Large intestine (tissue), 3 donors: ENCODE data around the gene C11orf71. TPM values are rescaled to one million over a fixed set of nuclear protein-coding genes. Genes with fewer than 3 reads are reported as not detected.

Experiments used
- DNase-seq, 2 donors: peaks; one replicate each; pipeline versions ENCODE4 v3.0.0 to v3.0.0-alpha.2; 2013
- H3K27ac ChIP-seq: one replicate; pipeline ENCODE4 v1.5.1; 2013; ENCODE audit warnings: low read length
- H3K27me3 ChIP-seq: 2 replicates; pipeline ENCODE4 v1.6.1; 2013; ENCODE audit warnings: low read length; ENCODE audit not compliant: control insufficient read depth, insufficient read depth
- H3K36me3 ChIP-seq: 2 replicates; pipeline ENCODE4 v1.6.1; 2013; ENCODE audit warnings: low read length; ENCODE audit not compliant: control insufficient read depth, insufficient read depth
- H3K4me1 ChIP-seq: one replicate; pipeline ENCODE4 v1.6.1; 2013; ENCODE audit warnings: low read length; ENCODE audit not compliant: control insufficient read depth, insufficient read depth
- H3K4me3 ChIP-seq: one replicate; pipeline ENCODE4 v1.5.1; 2013; ENCODE audit warnings: low read length
- H3K9me3 ChIP-seq: one replicate; pipeline ENCODE4 v1.6.1; 2013; ENCODE audit warnings: mild to moderate bottlenecking, low read depth, low read length, moderate library complexity; ENCODE audit not compliant: control insufficient read depth
- WGBS: methylation state at CpG from one replicate; pipeline ENCODE4 v1.1.5; 2013; ENCODE audit warnings: low lambda C conversion rate; ENCODE audit not compliant: insufficient coverage; 5-methylcytosine and 5-hydroxymethylcytosine counted together
- polyA plus RNA-seq: library from polyadenylated mRNA; unstranded; fragments of 120-200 nt; gene quantifications from one replicate; pipeline ENCODE4 v1.2.1, GENCODE V29; 2013

The C11orf71 gene
- polyA plus RNA-seq, 1 donor = 11.5 TPM

DNA sequence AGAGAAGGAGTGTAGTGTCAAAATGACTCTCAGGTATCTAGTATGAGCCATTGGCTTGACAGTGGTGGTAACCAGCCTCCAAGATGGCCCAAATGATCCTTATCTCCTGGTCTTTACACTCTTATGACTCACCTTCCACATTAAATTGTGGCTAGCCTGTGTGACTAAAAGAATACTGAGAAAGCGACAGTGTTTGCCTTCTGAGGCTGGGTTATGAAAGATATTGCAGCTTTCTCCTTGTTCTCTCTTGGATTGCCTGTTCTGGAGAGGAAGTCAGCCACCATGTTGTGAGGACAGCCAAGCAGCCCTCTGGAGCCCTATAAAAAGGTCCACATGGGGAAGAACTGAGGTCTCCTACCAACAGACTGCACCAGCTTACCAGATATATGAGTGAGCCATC, 15.8 kb downstream of the C11orf71 start:
- Histone ChIP-seq H3K27me3 (peaks cover 9% of the 10 kb centered on the region), H3K27ac (no peak overlapping the region), H3K36me3 (no peaks in the 10 kb centered on the region), H3K4me1 (no peaks in the 10 kb centered on the region), H3K4me3 (no peak overlapping the region), H3K9me3 (no peaks in the 10 kb centered on the region)
- WGBS = no CpG with 5 or more reads among the region's 1 CpG
- no peak for DNase-seq

DNA sequence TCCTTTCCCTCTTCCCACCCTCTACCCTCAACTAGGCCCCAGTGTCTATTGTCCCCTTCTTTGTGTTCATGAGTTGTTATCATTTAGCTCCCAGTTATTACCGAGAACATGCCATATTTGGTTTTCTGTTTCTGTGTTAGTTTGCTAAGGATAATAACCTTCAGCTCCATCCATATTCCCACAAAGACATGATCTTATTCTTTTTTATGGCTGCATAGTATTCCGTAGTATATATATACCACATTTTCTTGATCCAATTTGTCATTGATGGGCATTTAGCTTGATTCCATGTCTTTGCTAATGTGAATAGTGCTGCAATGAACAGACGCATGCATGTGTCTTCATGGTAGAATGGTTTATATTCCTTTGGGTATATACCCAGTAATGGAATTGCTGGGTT, 17.8 kb downstream of the C11orf71 start:
- H3K27me3 ChIP-seq = peaks cover 12% of the 10 kb centered on the region
- no peak for DNase-seq
- H3K9me3 ChIP-seq = no peaks in the 10 kb centered on the region
- H3K27ac ChIP-seq = no peak overlapping the region
- 80% methylated on average over 1 of the region's 3 CpGs for WGBS
- H3K4me3 ChIP-seq = no peak overlapping the region
- H3K4me1 ChIP-seq = no peaks in the 10 kb centered on the region
- no peaks in the 10 kb centered on the region for H3K36me3 ChIP-seq

DNA sequence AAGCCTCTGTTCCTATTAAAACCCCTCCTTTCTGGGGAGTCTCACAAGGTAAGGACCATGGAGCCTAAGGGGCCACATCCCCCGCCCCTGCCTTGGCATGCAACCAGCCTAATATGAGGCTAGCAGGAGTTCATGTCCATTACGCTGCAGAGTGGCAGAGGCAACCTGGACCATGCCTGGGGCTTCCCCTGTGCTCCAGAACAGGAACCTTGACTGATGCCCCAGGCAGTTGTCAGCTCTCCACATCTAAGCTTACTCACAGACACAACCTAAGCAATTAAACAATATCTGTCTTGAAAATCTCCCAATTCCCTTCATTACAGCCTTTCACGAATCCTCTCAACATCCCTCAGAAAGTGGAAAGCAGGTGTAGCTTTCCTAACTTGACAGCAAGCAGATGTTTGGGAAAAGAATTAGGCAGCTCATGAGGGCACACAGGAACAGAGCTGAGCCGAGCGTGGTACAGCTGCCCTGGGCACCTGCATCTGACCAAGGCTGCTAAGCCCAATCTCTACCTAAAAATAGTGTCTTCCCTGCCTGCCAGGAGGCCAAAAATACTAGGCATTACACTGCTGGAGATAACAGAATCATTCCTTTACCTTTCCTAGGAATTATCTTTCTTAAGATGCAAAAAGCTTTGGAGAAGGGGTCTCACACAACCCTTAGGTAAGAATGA, 20.8 kb downstream of the C11orf71 start:
- WGBS = no CpG with 5 or more reads among the region's 5 CpGs
- H3K36me3 ChIP-seq = no peaks in the 10 kb centered on the region
- no peaks in the 10 kb centered on the region for H3K9me3 ChIP-seq
- no peak overlapping the region for H3K4me3 ChIP-seq
- H3K27me3 ChIP-seq = peaks cover 14% of the 10 kb centered on the region
- no peak overlapping the region for H3K27ac ChIP-seq
- no peaks in the 10 kb centered on the region for H3K4me1 ChIP-seq
- no peak for DNase-seq

DNA sequence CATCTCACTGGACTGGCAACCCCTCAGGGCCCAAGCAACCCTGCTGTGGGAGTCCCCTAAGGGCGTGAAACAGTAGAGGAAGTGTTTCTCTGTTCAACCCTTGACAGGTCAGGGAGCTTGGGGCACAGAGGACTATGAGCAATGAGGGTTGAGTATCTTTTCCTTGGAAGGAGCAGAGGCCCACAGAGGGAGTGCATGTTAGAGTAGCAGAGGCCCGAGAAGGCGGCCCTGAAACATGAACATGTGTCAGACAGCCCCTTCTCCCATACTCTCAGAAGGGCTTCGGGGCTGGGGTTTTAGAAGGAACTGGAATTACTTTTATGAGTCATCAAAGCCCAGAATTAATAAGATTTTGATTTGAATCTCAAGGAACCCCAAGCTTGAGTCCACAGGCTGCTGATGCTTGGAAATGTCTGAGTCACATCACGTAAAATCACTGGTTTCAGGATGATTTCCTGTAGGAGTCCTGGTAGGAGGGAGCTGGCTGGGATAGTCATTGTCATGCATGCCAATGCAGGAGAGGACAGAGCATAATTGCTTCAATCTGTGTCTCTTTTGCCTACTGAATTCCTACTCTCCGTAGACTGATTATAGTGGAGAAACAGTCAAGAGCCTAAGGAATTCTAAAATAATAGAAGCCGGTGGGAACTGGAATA, 22.6 kb downstream of the C11orf71 start:
- no peaks in the 10 kb centered on the region for H3K36me3 ChIP-seq
- H3K9me3 ChIP-seq = no peaks in the 10 kb centered on the region
- no peaks in the 10 kb centered on the region for H3K4me1 ChIP-seq
- no peak overlapping the region for H3K4me3 ChIP-seq
- H3K27me3 ChIP-seq = peaks cover 18% of the 10 kb centered on the region
- no CpG with 5 or more reads among the region's 7 CpGs for WGBS
- no peak for DNase-seq
- no peak overlapping the region for H3K27ac ChIP-seq

DNA sequence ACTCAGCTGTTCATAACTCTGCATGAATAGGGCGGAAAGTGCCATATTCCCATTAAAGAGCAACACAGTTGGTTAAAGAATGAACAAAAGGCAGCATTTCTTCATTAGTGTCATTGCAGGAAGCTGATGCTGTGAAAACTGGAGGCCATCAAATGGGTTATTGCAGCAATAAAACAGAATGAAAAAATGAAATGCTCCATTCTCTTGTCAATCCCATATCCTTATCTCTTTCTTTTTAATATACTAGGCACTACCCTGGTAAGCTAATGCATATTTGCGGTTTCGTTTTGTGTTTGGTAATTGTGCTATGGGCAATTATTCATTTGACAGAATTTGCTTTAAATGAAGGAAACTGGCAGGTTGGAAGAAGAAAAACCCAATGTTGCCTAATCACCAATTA, 25.3 kb downstream of the C11orf71 start:
- peaks cover 14% of the 10 kb centered on the region for H3K27me3 ChIP-seq
- H3K36me3 ChIP-seq = no peaks in the 10 kb centered on the region
- whole genome bisulfite sequencing = 100% methylated on average over 1 of the region's 3 CpGs
- no peak overlapping the region for H3K4me3 ChIP-seq
- H3K9me3 ChIP-seq = no peaks in the 10 kb centered on the region
- no peak overlapping the region for H3K27ac ChIP-seq
- H3K4me1 ChIP-seq = no peaks in the 10 kb centered on the region
- DNase-seq = no peak

DNA sequence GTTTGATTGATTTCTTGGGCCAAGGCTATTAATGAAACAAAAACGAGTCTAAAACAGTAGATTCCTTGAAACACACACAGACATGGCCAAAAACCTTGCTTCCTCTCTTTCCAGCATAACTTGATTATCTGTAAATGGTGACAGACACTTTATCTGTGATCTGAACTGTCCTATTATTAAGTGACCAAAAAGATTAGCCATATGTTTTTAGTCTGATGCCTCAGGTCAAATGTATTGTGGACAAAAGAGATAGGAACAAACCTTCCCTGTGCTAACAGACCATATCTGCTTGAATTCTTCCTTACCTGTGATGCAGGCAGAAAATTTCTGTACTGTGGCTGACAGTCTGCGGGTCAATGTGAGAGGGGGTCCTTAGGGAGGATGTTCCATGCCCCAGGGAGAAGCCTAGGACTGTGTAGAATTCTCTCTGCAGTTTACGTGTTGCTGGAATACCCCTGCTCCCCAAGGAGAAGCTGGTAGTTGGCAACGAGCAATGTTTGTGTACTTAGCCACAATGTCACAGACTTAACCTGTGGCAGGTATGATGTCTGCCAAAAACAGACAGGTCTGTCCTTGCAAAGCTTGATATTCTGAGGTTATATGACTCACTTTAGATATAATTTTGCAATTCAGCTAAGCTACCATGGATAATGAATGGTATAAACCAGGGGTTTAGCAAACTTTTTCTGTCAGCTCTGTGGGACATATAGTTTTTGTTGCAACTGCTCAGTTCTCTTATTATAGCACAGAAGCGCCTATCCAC, 31.2 kb downstream of the C11orf71 start:
- H3K36me3 ChIP-seq = no peaks in the 10 kb centered on the region
- H3K27me3 ChIP-seq = peaks cover 10% of the 10 kb centered on the region
- 50% methylated on average over 1 of the region's 5 CpGs for WGBS
- no peaks in the 10 kb centered on the region for H3K4me1 ChIP-seq
- no peak for DNase-seq
- H3K9me3 ChIP-seq = no peaks in the 10 kb centered on the region
- no peak overlapping the region for H3K4me3 ChIP-seq
- H3K27ac ChIP-seq = no peak overlapping the region

DNA sequence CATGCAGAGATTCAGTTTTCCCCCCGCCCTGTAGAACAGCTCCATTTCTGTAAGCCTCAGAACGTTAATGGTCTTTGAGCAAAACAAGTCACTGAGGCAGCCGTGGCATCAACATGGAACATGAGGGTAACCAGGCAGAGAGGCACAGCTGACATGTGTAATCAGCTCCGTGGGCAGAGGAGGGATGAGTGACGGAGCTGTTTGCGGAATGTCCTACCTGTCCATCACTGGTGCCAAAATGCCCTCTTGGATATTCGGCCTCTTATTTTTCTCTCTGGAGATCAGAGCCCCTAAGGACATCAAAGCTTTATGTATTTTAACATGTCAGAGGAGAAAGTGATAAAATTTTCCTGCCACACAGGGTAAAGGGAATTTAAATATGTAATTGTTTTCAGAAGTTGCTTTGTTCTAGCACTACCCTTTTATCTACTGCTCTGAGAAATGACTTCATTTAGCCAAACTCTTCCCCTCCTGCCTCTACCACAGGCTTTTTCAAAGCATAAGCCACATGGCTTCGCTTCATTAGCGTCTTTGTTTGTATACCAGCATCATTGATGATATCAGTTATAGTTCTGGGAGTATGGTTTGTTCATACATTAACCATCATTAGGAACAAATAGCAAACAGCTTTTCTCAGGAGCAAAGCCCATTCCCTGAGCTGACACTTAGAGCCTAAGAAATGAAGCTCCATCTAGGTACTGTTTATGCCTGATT, 32.9 kb downstream of the C11orf71 start:
- Histone ChIP-seq H3K4me3 (no peak overlapping the region), H3K27ac (no peak overlapping the region), H3K27me3 (peaks cover 7% of the 10 kb centered on the region), H3K9me3 (no peaks in the 10 kb centered on the region), H3K4me1 (no peaks in the 10 kb centered on the region), H3K36me3 (no peaks in the 10 kb centered on the region)
- no peak for DNase-seq
- WGBS = 80% methylated on average over 1 of the region's 9 CpGs

DNA sequence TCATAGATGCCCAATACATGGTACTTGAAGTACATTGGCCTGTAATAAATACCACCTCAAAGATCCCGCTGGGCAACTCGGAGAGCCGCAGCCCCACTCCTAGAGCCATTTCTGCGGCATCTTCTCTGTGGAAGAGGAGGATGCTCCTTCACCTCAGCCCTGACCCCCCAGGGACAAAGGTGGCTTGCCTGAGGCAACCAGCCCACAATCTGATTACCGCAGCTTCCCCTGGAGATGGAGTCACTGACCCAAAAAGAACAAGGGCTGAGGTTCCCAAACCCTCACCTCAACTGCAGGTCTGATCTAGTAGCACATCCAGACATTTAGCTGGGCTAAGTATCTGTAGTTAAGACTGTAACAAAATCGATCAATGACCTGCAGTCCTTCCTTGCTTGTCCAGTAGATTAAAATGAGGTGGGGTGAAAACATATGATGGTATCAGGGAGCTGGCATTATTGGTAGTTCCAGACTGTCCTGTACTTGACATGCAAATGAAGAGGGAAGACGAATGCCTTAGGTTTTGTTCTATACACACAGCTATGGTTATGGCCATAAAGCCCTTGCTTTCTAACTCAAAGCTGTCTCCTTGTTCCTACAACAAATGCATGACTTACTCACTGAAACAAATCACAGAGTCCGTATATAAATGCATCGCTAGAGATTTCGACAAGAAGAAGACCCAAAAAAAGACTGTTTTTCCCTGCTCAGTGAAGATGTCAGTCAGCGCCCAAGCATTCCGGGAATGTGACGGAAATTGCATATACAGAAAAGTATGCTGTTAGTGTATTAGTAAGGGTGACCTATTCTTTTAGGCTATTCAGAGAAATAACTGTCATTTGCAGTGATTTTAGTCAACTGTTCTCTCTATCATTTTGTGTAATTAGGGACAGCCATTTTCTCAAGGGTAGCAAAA, 33.7 kb downstream of the C11orf71 start:
- no peaks in the 10 kb centered on the region for H3K9me3 ChIP-seq
- H3K36me3 ChIP-seq = no peaks in the 10 kb centered on the region
- no peaks in the 10 kb centered on the region for H3K4me1 ChIP-seq
- H3K27me3 ChIP-seq = peaks cover 7% of the 10 kb centered on the region
- no peak for DNase-seq
- H3K4me3 ChIP-seq = no peak overlapping the region
- H3K27ac ChIP-seq = no peak overlapping the region
- WGBS = no CpG with 5 or more reads among the region's 13 CpGs

DNA sequence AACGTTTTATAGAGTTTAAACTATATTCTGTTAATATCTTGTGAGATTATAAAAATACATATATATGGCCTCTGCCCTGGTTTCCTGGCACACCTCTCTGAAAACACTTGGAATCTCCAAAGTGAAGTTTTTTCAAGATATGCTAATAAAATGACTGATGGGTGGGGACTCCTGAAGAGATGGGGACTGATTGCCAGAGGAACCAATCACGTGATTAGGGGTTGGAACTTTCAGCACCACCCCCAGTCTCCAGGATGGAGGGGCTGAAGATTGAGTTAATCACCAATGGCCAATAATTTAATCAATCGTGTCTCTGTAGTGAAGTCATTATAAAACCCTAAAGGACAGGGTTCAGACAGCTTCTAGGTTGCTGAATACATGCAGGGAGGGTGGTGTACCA, 37.4 kb downstream of the C11orf71 start:
- H3K27ac ChIP-seq = no peak overlapping the region
- H3K9me3 ChIP-seq = no peaks in the 10 kb centered on the region
- no peaks in the 10 kb centered on the region for H3K4me1 ChIP-seq
- no peak for DNase-seq
- peaks cover 3% of the 10 kb centered on the region for H3K27me3 ChIP-seq
- no CpG with 5 or more reads among the region's 3 CpGs for WGBS
- H3K4me3 ChIP-seq = no peak overlapping the region
- no peaks in the 10 kb centered on the region for H3K36me3 ChIP-seq
